ENCODE data around the gene ADA.
A peak's percentile ranks its signal among the peaks of the same experiment; 100 is the strongest.

Gene ADA

DNA sequence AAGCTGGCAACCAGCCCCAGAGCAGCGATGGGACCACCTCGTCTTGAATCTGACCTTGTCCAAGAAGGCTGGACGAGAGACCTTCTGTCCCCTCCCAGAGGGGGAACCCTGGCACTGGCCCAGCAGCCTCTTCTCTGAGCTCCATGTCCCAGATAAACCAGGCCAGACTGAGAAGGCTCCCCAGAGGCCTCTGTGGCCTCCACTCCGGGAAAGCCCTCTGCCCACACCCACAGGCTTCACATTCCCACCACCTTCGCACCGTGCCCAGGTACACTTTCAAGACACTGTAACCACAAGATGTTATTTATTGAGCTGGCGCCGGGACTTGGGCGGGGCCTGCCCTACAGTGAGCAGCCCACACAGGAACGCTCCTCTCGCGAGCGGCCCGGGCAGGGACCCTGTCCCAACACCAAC is 33.2 kb downstream of the ADA start:
- Histone ChIP-seq H3K27me3 (ENCODE audit: control insufficient read depth in 2 of 2, insufficient read depth in 2 of 2, low read length in 2 of 2) (no peaks in the 10 kb centered on the region), H3K36me3 (ENCODE audit: control insufficient read depth in 2 of 2, insufficient read depth in 2 of 2, low read length in 2 of 2) (peaks cover 31 to 54% of the 10 kb centered on the region in 2 donors), H3K4me1 (ENCODE audit: control insufficient read depth in 2 of 2, insufficient read depth in 2 of 2, low read length in 2 of 2) (peaks cover 11 to 13% of the 10 kb centered on the region in 2 donors), H3K4me3 (ENCODE audit: low read length in 2 of 2) (no peak overlapping the region), H3K9me3 (ENCODE audit: control insufficient read depth in 2 of 2, low read length in 2 of 2) (no peaks in the 10 kb centered on the region), H3K27ac (ENCODE audit: low read depth in 2 of 2, low read length in 2 of 2) (no peak overlapping the region), H3K9ac (ENCODE audit: low read depth in 1 of 2, low read length in 2 of 2) (no peak overlapping the region)

DNA sequence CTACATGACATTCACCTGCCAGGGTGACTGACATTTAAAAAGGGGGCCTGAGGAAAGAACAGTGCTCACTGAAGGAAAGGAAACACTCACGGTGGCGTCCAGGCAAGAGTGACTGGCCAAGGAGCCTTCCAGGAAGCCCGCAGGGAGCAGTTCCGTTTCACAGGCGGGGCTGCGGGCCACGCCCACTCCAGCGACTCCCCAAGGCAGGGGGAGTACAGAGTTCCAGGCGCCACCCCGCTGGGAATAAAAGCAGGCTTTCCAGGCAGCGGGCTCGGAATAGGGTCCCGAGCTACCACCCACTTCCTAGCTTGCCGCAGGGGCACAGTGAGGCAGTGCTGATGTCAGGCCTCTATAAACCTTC is 34.9 kb downstream of the ADA start:
- H3K27ac ChIP-seq (ENCODE audit: low read depth in 2 of 2, low read length in 2 of 2): peak overlapping the region in 1 of 2 donors; percentile 33
- no peaks in the 10 kb centered on the region for H3K9me3 ChIP-seq (ENCODE audit: control insufficient read depth in 2 of 2, low read length in 2 of 2)
- peaks cover 31 to 55% of the 10 kb centered on the region in 2 donors for H3K36me3 ChIP-seq (ENCODE audit: control insufficient read depth in 2 of 2, insufficient read depth in 2 of 2, low read length in 2 of 2)
- H3K4me3 ChIP-seq (ENCODE audit: low read length in 2 of 2): no peak overlapping the region
- no peak overlapping the region for H3K9ac ChIP-seq (ENCODE audit: low read depth in 1 of 2, low read length in 2 of 2)
- peaks cover 11 to 13% of the 10 kb centered on the region in 2 donors for H3K4me1 ChIP-seq (ENCODE audit: control insufficient read depth in 2 of 2, insufficient read depth in 2 of 2, low read length in 2 of 2)
- H3K27me3 ChIP-seq (ENCODE audit: control insufficient read depth in 2 of 2, insufficient read depth in 2 of 2, low read length in 2 of 2): no peaks in the 10 kb centered on the region

GRCh38 chr20:44615876-44616603 is 35.5 kb downstream of the ADA start:
- Histone ChIP-seq H3K27me3 (ENCODE audit: control insufficient read depth in 2 of 2, insufficient read depth in 2 of 2, low read length in 2 of 2) (no peaks in the 10 kb centered on the region), H3K4me3 (ENCODE audit: low read length in 2 of 2) (no peak overlapping the region), H3K4me1 (ENCODE audit: control insufficient read depth in 2 of 2, insufficient read depth in 2 of 2, low read length in 2 of 2) (peaks cover 11 to 13% of the 10 kb centered on the region in 2 donors), H3K27ac (ENCODE audit: low read depth in 2 of 2, low read length in 2 of 2) (peak overlapping the region in 1 of 2 donors; percentile 33), H3K36me3 (ENCODE audit: control insufficient read depth in 2 of 2, insufficient read depth in 2 of 2, low read length in 2 of 2) (peaks cover 31 to 54% of the 10 kb centered on the region in 2 donors), H3K9ac (ENCODE audit: low read depth in 1 of 2, low read length in 2 of 2) (no peak overlapping the region), H3K9me3 (ENCODE audit: control insufficient read depth in 2 of 2, low read length in 2 of 2) (no peaks in the 10 kb centered on the region)

DNA sequence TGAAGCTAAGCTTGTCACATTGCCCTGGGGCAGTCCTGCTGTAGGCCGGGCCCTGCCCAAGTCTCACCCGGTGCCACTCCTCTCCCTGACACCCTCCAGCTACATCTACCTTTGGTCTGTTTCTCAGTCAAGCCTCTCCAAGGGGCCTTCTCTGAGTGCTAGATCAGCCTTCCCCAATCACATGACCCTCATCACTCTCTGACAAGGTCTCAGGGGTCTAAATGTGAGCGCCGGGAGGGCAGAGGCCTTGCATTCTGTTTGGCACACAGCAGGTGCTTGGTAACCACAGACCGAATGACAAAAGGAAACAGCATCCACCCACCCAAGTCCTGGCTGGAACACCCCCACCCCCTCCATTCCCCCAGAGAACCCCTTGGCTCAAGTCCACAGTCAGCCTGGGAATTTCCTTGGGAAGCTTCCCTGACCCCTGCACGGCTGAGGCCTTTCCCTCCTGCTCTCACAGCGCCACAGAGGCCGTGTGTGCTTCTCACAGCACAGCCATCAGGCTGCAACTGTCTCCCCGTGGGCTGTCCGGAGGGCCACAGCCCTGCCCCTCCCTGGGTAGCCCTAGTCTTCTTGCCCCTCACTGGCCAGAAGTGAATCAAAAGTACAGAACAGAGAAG is 36.2 kb downstream of the ADA start:
- Histone ChIP-seq H3K9me3 (ENCODE audit: control insufficient read depth in 2 of 2, low read length in 2 of 2) (no peaks in the 10 kb centered on the region), H3K4me3 (ENCODE audit: low read length in 2 of 2) (no peak overlapping the region), H3K27ac (ENCODE audit: low read depth in 2 of 2, low read length in 2 of 2) (peak overlapping the region in 1 of 2 donors; percentile 23), H3K36me3 (ENCODE audit: control insufficient read depth in 2 of 2, insufficient read depth in 2 of 2, low read length in 2 of 2) (peaks cover 27 to 49% of the 10 kb centered on the region in 2 donors), H3K27me3 (ENCODE audit: control insufficient read depth in 2 of 2, insufficient read depth in 2 of 2, low read length in 2 of 2) (no peaks in the 10 kb centered on the region), H3K9ac (ENCODE audit: low read depth in 1 of 2, low read length in 2 of 2) (no peak overlapping the region), H3K4me1 (ENCODE audit: control insufficient read depth in 2 of 2, insufficient read depth in 2 of 2, low read length in 2 of 2) (peaks cover 12 to 13% of the 10 kb centered on the region in 2 donors)

- Histone ChIP-seq H3K36me3 (ENCODE audit: control insufficient read depth in 2 of 2, insufficient read depth in 2 of 2, low read length in 2 of 2) (peaks cover 23 to 46% of the 10 kb centered on the region in 2 donors), H3K9me3 (ENCODE audit: control insufficient read depth in 2 of 2, low read length in 2 of 2) (no peaks in the 10 kb centered on the region), H3K27ac (ENCODE audit: low read depth in 2 of 2, low read length in 2 of 2) (no peak overlapping the region), H3K4me3 (ENCODE audit: low read length in 2 of 2) (no peak overlapping the region), H3K27me3 (ENCODE audit: control insufficient read depth in 2 of 2, insufficient read depth in 2 of 2, low read length in 2 of 2) (no peaks in the 10 kb centered on the region), H3K9ac (ENCODE audit: low read depth in 1 of 2, low read length in 2 of 2) (no peak overlapping the region), H3K4me1 (ENCODE audit: control insufficient read depth in 2 of 2, insufficient read depth in 2 of 2, low read length in 2 of 2) (peaks cover 17 to 19% of the 10 kb centered on the region in 2 donors)
Measured at GRCh38 chr20:44614525-44614924, 37.0 kb downstream of the ADA start.

GRCh38 chr20:44613575-44613974 is 37.9 kb downstream of the ADA start:
- no peaks in the 10 kb centered on the region for H3K9me3 ChIP-seq (ENCODE audit: control insufficient read depth in 2 of 2, low read length in 2 of 2)
- no peak overlapping the region for H3K27ac ChIP-seq (ENCODE audit: low read depth in 2 of 2, low read length in 2 of 2)
- H3K27me3 ChIP-seq (ENCODE audit: control insufficient read depth in 2 of 2, insufficient read depth in 2 of 2, low read length in 2 of 2): no peaks in the 10 kb centered on the region
- H3K9ac ChIP-seq (ENCODE audit: low read depth in 1 of 2, low read length in 2 of 2): no peak overlapping the region
- peaks cover 22 to 38% of the 10 kb centered on the region in 2 donors for H3K36me3 ChIP-seq (ENCODE audit: control insufficient read depth in 2 of 2, insufficient read depth in 2 of 2, low read length in 2 of 2)
- peaks cover 22 to 25% of the 10 kb centered on the region in 2 donors for H3K4me1 ChIP-seq (ENCODE audit: control insufficient read depth in 2 of 2, insufficient read depth in 2 of 2, low read length in 2 of 2)
- no peak overlapping the region for H3K4me3 ChIP-seq (ENCODE audit: low read length in 2 of 2)

- H3K36me3 ChIP-seq (ENCODE audit: control insufficient read depth in 2 of 2, insufficient read depth in 2 of 2, low read length in 2 of 2): peaks cover 16 to 19% of the 10 kb centered on the region in 2 donors
- peak overlapping the region in 1 of 2 donors; percentile 75 for H3K9ac ChIP-seq (ENCODE audit: low read depth in 1 of 2, low read length in 2 of 2)
- H3K4me3 ChIP-seq (ENCODE audit: low read length in 2 of 2): no peak overlapping the region
- peaks cover 13 to 15% of the 10 kb centered on the region in 2 donors for H3K4me1 ChIP-seq (ENCODE audit: control insufficient read depth in 2 of 2, insufficient read depth in 2 of 2, low read length in 2 of 2)
- no peaks in the 10 kb centered on the region for H3K9me3 ChIP-seq (ENCODE audit: control insufficient read depth in 2 of 2, low read length in 2 of 2)
- H3K27ac ChIP-seq (ENCODE audit: low read depth in 2 of 2, low read length in 2 of 2): peak overlapping the region in 1 of 2 donors; percentile 78
- H3K27me3 ChIP-seq (ENCODE audit: control insufficient read depth in 2 of 2, insufficient read depth in 2 of 2, low read length in 2 of 2): no peaks in the 10 kb centered on the region
Measured at GRCh38 chr20:44610313-44610962, 41.1 kb downstream of the ADA start.

GRCh38 chr20:44609516-44610312 is 41.8 kb downstream of the ADA start:
- H3K27ac ChIP-seq (ENCODE audit: low read depth in 2 of 2, low read length in 2 of 2): peak overlapping the region; percentile 60 to 78
- H3K4me3 ChIP-seq (ENCODE audit: low read length in 2 of 2): peak overlapping the region; percentile 37 to 61
- peaks cover 10 to 14% of the 10 kb centered on the region in 2 donors for H3K36me3 ChIP-seq (ENCODE audit: control insufficient read depth in 2 of 2, insufficient read depth in 2 of 2, low read length in 2 of 2)
- H3K4me1 ChIP-seq (ENCODE audit: control insufficient read depth in 2 of 2, insufficient read depth in 2 of 2, low read length in 2 of 2): peaks cover 9 to 15% of the 10 kb centered on the region in 2 donors
- no peaks in the 10 kb centered on the region for H3K27me3 ChIP-seq (ENCODE audit: control insufficient read depth in 2 of 2, insufficient read depth in 2 of 2, low read length in 2 of 2)
- peak overlapping the region; percentile 65 to 75 for H3K9ac ChIP-seq (ENCODE audit: low read depth in 1 of 2, low read length in 2 of 2)
- no peaks in the 10 kb centered on the region for H3K9me3 ChIP-seq (ENCODE audit: control insufficient read depth in 2 of 2, low read length in 2 of 2)

- Histone ChIP-seq H3K9me3 (ENCODE audit: control insufficient read depth in 2 of 2, low read length in 2 of 2) (no peaks in the 10 kb centered on the region), H3K27me3 (ENCODE audit: control insufficient read depth in 2 of 2, insufficient read depth in 2 of 2, low read length in 2 of 2) (no peaks in the 10 kb centered on the region), H3K27ac (ENCODE audit: low read depth in 2 of 2, low read length in 2 of 2) (peak overlapping the region; percentile 11 to 78), H3K36me3 (ENCODE audit: control insufficient read depth in 2 of 2, insufficient read depth in 2 of 2, low read length in 2 of 2) (peaks cover 5 to 8% of the 10 kb centered on the region in 2 donors), H3K9ac (ENCODE audit: low read depth in 1 of 2, low read length in 2 of 2) (peak overlapping the region in 1 of 2 donors; percentile 65), H3K4me1 (ENCODE audit: control insufficient read depth in 2 of 2, insufficient read depth in 2 of 2, low read length in 2 of 2) (peaks cover 9 to 15% of the 10 kb centered on the region in 2 donors), H3K4me3 (ENCODE audit: low read length in 2 of 2) (peak overlapping the region in 1 of 2 donors; percentile 37)
Measured at GRCh38 chr20:44609006-44609515, 42.4 kb downstream of the ADA start.
